HG03520 (cell line): ENCODE data around the gene GAK.

Experiments
- ATAC-seq: cut with Tn5 transposase; IDR thresholded peaks from one replicate; pipeline ENCODE4 v1.9.1; 2021; ENCODE audit warnings: mild to moderate bottlenecking, moderate library complexity; ENCODE audit not compliant: unreplicated experiment

The GAK gene

DNA sequence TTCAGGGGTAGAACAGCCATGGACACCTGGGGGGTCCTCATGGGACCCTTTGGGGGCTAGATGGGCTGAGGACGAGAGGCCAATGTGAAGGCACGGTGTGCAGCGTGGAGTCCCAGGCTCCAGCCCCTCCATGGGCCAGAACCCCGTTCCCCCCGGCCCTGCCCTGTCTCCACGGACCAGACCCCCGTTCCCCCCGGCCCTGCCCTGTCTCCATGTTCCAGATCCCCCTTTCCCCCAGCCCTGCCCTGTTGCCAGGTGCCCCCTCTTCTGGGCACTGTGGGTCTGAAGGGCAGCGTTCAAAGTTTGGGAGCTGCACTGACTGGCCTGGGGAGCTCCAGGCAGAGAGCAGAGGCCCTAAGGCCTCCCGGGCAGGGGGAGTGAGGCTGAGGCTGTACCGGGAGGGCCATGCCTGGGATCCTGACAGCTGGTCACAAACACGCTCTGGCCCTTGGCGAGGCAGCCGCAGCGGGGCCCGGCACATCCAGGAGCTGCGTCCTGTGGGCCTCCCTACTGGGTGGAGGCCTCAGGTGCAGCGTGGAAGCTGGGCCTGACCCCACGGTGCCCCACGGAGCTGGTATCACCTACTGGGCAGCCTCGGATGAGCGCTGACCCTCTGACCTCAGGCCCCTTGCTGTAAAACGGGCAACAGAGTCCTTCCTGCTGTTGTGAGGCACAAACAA lies 32.4 kb upstream of the GAK start:
- ATAC-seq = no peak

DNA sequence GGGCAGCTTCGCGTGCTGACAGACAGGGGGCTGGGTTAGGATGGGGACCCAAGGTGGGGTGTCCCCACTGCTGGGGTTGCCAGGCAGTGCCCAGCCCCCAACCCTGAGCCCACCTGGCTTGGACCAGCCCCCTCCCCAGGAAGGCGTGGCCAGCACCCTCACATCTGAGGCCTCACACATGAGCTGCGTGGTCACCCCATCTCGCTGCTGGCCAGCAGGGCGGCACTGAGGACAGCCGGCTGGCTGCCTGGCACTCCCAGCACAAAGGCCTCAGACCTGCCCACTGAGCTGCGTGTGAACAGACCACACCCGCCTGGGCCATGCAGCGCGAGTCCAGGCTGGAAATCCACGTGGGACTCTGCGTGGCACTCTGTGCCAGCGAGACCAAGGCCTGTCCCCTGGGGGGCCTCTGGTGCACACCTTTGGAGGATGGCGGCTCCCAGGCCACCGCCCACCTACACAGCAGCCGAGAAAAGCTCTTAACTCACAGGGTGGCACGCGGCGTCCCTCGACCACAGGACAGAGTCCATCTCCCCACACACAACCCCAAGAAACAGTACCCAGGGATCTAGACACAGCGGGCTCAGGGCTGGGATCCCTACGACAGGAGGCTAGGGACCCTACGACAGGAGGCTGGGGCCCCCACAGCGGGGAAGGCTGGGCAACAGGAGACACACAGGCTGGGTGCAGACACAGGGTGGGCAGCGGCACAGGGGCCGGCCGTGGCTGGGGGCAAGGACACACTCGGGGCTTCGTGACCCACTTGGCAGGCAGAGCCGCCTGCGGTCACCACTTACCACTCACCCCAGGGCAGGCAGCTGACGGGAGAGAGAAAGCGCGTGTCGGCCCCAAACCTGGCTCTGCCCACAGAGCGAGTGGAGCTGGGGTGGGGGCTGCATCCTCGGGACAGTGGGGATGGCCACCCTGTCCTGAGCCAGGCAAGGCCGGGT lies 31.4 kb upstream of the GAK start:
- ATAC-seq = no peak

DNA sequence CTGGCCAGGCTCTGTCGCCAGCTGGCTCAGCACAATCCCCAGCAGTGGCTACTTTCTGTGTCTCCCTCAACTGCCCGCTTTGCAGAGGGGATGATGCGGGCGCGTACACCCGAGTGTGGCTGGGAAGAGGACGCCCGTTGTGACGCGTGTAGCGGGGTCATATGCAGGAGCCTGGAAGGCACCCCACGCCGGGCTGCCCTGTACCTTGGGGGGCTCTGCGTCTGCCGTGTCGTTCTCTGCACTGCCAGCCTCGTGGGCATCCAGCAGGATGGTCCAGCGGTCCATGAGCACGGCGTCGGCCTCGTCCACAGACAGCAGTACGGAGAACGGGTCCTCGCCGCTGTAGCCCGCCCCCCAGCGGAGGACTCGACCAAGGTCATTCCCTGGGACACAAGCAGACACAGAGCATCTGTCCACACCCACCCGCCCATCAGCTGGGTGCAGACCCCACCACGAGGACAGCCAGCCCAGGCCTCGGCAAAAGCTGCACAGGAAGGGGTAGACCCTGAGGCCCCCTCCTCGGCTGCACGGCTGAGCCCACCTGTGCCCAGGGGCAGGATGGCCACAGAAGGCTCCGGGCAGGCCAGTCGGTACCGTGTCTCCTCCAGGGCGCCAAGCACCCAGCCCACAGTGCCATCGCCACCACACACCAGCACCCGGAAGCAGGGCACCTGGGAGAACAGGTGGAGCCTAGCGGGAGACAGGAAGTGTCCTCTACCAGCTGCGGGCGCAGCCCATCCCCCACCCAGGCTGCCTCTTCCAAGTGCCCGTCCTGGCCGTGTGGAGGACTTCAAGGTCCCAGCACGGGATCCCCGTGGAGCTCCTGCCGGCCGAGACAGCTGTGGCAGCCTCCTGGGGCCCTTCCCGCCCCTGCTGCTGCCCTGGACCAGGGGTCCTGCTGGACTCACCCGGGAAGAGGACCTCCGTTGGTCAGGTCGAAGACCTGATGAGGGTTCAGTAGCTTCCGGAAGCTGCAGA lies 30.4 kb upstream of the GAK start:
- no peak for ATAC-seq

DNA sequence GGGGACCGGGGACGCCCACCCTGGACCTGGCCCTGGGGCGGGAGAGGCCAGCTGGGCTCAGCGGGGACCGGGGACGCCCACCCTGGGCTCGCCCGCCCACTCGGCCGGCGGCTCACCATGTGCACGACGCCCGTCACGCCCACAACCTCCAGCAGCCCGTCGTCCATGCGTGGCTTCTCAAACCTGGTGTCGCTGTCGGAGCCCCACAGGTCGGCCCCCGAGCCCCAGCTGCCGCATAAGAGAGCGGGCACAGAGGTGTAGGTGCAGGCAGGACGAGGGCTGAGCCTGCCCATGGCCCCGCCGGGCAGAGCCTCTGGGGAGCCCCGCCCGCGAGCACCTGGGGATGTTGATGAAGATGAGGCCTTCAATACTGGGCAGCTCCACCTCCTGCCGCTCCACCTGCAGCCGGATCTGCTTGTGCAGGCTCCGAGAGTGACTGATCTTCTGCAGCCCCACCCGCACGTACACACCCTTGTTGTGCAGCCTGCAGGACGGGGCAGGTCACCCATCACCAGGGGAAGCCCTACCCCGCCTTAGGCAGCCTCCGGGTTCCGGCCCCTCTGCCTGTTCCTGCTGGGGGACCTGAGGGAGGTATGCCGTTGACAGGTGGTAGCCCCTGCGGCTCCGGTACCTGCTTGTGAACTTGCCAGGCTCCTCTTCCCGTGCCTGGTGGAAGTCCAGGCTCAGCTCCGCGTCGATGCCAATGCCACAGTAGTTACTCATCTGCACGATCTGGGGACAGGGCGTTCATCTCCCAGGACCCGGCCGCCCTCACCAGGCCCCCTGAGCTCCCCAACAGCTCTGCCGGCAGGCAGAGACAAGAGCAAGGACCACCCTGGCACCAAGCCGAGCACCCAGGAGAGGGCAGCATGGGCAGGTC lies 29.5 kb upstream of the GAK start:
- ATAC-seq = no peak

DNA sequence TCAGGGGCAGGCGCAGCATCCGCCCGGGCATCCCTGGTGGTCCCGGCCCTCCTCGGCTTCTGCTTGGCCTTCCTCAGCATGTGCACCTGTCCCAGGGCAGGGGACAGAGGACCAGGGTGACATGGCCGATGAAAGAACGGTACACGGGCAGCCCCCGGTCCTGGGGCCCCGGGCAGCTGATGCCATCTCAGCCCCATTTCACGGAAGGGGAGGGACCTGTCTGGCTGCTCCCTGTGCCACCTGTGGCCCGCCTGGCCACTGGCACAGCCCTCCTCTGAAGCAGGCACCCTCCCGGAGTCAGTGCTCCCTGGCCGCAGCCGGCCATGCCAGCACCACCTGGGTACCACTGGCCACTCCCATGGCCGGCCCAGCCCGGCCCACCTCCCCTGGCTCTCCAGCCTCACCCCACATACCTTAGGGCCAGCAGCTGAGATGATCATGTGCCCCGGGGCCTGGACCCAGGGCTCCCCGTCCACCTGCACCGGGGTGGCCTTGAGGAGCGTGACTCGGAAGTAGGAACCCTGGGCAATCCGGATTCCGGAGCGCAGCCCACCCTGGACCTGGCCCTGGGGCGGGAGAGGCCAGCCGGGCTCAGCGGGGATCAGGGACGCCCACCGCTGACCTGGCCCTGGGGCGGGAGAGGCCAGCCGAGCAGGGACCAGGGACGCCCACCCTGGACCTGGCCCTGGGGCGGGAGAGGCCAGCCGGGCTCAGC lies 28.7 kb upstream of the GAK start:
- ATAC-seq = no peak

DNA sequence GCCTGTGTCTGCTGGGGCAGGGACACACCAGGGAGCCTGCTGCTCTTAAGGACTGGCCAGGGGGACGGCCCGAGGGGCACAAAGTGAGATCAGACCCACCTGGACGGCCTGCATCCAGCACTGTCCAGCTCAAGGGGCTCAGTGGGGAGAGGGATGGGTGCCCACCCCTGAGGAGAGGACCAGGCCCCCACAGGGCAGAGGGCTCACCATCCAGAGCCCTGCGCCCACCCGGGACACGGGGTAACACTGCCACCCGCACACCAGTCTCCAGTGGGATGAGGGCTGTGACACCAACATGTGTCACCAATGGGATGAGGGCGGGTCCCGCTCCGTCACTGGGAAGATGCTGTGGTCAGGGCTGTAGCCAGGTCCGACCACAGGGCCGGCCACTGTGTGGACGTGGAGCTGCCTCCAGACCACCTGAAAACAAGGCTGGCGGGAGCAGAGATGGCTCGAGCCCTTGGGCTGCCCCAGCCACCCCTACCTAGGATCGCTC lies 28.1 kb upstream of the GAK start:
- no peak for ATAC-seq

DNA sequence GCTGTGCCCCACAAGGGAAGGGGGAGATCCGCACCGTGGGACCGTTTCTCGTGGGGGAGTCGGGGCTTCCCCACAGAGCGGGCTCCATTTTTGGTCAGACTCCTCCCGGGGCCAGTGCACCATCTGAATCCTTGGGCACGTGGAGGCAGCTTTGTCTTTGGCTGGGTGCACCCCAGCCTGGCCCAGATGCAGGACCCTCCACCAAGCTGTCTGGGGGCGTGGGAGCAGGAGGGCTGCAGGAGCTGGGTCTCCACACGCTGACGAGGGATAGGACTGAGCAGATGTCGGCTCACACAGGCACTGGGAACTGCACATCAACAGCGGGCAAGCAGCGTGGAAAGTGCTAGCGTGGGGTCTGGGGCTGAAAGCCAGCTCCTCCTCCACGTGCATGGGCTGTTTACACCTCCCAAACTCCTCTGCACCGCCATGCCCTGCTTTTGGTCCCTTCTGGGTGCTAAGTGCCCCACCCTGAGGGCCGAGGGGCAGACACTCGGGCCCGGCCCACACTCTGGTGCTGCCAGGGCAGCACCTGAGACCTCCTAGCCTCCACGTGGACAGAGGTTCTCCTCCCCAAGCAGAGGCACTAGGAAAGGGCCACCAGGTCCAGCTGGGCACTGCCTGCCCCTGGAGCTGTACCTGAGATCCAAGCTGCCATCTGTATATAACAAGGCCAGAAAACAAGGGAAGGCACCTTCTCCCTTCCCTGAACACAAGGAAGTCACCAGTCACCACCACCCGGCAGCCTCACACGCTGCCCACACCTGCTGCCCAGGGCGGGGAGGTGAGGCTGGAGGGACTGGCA lies 27.4 kb upstream of the GAK start:
- no peak for ATAC-seq

DNA sequence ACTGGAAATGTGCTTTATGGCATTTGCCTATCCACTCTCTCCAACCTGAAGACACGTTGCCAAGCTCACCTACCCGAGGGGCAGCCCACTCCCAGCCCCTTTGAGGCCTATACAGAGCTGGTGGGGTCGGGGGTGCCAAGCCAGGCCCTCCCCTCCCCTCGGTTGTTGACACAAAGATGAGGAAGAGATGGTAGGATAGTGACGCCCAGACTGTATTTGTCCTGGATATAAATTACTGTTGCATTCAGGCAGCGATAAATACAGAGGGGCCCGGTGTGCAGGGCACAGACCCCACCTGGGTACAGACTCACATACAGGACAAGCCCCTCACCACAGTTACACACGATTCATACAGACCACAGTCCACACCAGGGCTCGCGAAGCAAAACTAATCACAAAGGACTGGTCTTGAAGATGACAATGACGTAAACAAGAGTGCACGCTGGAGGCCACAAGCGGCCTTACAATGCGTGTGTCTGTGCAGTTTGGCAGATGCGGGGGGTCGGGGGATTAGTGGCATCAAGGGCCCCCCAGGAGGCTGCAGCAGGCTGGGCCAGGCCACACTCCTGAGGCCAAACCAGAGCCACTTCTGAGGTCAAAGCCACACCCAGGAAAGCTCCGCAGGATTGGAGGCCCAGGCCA lies 26.7 kb upstream of the GAK start:
- ATAC-seq = no peak

DNA sequence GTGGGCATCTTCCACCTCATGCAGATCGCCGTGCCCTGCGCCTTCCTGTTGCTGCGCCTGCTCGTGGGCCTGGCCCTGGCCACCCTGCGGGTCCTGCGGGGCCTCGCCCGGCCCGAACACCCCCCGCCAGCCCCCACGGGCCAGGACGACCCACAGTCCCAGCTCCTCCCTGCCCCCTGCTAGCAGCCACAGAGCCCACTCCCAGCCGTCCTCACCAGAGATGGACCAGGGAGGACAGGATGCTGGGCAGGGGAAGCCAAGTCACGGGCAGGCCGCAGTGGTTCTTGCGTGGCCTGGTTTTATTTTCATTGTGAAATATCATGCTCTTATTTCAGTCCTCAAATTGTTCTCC lies 26.2 kb upstream of the GAK start:
- no peak for ATAC-seq

DNA sequence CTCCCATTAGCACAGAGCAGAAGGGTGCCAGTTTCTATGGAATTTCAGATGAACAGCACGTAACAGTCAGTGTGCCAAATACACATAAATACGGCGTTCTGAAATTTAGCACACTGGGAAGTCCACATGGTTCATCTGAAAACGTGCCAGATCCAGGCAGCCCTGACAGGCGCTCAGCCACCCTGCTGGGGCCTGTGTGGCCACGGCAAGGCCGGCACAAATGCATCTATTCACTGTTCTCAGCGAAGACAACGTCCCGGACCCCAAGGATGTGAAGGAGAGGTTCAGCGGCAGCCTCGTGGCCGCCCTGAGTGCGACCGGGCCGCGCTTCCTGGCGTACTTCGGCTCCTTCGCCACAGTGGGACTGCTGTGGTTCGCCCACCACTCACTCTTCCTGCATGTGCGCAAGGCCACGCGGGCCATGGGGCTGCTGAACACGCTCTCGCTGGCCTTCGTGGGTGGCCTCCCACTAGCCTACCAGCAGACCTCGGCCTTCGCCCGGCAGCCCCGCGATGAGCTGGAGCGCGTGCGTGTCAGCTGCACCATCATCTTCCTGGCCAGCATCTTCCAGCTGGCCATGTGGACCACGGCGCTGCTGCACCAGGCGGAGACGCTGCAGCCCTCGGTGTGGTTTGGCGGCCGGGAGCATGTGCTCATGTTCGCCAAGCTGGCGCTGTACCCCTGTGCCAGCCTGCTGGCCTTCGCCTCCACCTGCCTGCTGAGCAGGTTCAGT lies 25.6 kb upstream of the GAK start:
- ATAC-seq = no peak

DNA sequence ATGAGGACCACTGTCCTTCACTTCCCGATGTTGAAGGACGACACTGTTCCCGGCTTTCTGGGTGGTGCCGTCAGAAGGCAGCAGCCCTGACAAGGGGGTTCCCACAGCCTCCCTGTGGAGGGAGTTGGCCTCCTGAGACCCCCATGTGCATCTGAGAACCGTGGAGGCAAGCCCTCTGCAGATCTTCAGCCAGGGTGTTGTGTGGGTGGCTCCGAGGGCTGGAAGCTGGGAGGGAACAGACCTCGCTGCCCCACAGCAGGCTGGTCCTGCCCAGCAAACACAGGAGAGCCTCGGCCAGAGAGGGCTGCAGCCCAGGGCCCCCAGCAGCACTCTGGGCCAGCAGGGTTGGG lies 25.1 kb upstream of the GAK start:
- ATAC-seq = no peak

DNA sequence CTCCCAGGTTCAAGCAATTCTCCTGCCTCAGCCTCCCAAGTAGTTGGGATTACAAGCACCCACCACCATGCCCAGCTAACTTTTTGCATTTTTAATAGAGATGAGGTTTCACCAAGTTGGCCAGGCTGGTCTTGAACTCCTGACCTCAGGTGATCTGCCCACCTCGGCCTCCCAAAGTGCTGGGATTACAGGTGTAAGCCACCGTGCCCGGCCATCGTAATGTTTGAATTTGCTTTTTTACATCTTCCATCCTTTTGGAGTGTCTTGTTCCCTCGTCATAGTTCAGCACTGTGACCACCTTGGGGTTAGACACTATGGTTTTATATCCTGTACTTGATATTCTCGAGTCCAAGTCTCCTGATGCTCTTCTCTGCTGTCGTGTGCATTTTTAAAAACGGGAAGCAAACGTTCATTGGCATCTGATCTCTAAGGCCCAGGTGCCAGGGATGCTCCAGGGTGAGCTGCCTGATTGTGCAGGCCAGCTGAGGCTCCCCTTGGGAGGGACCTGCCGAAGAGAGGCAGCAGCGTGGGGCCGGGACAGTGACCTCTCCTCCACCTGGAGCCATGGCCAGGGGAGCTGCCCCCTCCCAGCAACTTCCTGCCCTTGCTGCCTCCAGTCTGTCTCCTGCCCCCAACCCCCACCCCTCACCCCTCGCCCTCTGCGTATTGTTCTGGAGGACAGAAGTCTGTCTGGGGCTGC lies 24.6 kb upstream of the GAK start:
- ATAC-seq = no peak

DNA sequence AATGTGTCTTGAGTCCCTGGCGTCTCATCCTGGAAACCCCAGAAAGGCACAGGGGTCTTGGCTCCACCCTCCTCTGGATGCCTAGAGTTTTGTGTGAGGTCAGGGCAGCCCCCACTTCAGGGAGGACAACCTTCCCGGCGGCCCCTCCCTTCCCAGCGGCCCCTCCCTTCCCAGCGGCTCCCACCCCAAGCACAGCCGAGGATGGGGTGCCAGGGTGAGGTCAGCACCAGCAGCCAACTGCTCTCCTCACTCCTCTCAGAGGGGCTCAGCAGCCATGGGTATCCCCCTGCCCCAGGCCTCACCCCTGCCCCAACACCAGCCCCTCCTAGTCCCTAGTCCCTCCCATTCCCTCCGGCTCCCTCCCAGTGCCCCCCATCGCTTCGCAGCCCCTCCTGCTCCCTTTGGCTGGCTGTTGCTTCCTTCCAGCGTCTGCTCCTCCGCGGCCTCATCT lies 23.8 kb upstream of the GAK start:
- ATAC-seq = no peak

DNA sequence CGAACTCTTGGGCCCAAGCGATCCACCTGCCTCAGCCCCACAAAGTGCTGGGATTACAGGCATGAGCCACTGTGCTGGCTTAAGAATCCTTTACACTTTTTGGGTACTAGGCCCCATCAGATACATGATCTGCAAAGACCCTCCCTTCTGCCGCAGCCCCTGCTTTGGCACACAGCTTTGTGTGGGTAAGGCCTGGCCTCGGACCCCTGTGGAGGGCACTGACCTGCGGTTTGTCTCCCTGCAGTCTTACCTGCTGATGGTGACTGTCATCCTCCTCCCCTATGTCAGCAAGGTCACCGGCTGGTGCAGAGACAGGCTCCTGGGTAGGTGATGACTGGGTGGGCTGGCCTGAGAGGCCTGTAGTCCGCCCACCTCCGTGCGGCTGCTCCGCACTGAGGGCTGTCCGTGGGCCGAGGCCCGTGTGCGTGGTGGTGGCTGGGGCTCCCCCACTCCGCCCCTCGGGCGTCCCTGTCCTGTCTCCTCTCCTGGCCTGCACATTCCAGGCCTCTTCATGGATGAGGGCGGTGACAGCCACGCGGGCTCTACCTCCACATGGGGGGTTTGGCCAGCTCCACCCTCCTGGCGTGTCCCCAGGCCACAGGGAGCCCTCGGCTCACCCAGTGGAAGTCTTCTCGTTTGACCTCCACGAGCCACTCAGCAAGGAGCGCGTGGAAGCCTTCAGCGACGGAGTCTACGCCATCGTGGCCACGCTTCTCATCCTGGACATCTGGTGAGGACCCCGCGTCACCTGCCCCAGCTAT lies 23.2 kb upstream of the GAK start:
- ATAC-seq = no peak

DNA sequence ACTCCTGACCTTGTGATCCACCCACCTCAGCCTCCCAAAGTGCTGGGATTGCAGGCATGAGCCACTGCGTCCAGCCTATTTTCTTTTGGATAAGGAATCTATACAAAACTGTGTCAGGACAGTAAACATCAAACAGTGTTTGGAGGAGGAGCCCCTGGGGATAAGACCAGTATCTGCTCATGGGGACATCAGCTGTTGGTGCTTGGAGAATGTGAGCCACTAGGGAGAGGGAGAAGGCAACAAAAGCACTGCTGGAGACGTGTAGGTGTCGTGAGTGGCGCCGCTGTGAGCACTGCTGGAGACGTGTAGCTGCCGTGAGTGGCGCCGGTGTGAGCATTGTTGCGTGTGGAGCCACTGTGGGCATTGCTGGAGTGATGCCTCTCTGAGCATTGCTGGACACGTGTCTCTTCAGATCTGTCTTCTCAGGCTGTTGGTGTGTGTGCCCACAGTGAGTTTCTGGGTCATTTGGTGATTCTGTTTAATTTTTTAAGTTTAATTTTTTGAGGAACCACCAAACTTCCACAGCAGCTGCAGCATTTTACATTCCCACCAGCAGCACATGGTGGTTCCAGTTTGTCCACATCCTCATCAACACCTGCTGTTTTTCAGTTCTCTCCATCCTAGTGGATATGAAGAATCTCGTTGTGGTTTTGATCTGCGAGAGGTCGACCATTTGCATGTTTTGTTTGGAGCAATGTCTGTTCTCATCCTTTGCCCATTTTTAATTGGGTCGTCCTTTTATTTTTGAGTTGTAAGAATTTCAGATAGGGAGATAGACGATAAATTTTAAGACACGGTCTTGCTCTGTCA lies 22.3 kb upstream of the GAK start:
- no peak for ATAC-seq
